ENCODE results near the gene KLHL21. TPM values are rescaled to one million over a fixed set of nuclear protein-coding genes. Genes with fewer than 3 reads are reported as not detected.

Gene KLHL21
- total RNA-seq, 2 donors from 2014 or later = 26.1 to 33.8 TPM

DNA sequence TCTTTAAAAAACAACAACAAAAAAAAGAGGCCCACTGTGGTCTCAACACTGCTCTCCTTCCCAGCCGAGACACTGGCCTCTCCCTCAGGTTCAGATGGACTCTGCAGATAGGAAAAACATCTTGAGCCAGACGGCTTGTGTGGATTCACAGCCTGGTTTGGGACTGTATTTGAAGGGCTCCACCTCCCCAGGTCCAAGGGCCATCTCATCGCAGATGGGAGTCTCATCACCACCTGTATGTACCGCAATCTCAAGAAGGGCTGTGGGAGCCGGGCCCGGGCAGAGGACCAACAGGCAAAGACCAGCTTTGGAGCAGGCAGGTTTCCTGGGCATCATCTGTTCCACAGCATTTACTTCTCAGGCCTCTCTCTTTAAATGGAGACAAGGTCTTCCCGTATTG lies 12.6 kb downstream of the KLHL21 start:
- no peak overlapping the region for H3K4me3 Mint-ChIP-seq
- H3K36me3 Mint-ChIP-seq (ENCODE audit: low read depth) = no peaks in the 10 kb centered on the region
- H3K4me1 Mint-ChIP-seq = peaks cover 16% of the 10 kb centered on the region
- DNase-seq (no peak), ATAC-seq (no peak)
- H3K27ac Mint-ChIP-seq = peak overlapping the region; percentile 21
- no peaks in the 10 kb centered on the region for H3K27me3 Mint-ChIP-seq
- no peaks in the 10 kb centered on the region for H3K9me3 ChIP-seq (ENCODE audit: control insufficient read depth, low read length, poor library complexity, severe bottlenecking)

- no peak overlapping the region for H3K4me3 Mint-ChIP-seq
- no peak overlapping the region for H3K27ac Mint-ChIP-seq
- H3K4me1 Mint-ChIP-seq = peaks cover 23% of the 10 kb centered on the region
- no peaks in the 10 kb centered on the region for H3K27me3 Mint-ChIP-seq
- no peaks in the 10 kb centered on the region for H3K9me3 ChIP-seq (ENCODE audit: control insufficient read depth, low read length, poor library complexity, severe bottlenecking)
- H3K36me3 Mint-ChIP-seq (ENCODE audit: low read depth) = no peaks in the 10 kb centered on the region
- DNase-seq = no peak
- no peak for ATAC-seq
Observed at GRCh38 chr1:6588893-6589520, 13.7 kb downstream of the KLHL21 start.

DNA sequence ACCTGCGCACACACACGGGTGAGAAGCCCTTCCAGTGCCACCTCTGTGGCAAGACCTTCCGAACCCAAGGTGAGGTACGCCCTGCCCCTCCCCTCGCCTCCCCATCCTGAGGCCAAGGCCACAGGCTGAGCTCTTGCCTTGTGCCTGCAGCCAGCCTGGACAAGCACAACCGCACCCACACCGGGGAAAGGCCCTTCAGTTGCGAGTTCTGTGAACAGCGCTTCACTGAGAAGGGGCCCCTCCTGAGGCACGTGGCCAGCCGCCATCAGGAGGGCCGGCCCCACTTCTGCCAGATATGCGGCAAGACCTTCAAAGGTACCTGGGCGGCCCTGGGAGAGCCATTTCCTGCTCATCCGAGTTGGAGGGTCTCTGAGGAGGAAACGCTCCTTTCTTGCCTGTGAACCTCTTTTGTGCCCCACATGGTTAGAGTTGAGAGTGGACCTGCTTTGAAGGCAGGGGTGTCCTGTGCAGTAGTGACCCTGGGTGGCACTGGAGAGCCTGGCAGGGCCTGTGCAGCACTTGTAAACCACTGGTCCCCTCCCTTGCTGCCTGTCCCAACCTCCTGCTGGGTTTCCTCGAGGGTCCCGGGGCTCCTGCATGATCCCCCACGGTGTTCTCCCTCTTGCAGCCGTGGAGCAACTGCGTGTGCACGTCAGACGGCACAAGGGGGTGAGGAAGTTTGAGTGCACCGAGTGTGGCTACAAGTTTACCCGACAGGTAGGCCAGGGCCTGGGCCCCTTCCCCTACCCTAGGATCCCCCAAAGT lies 14.4 kb downstream of the KLHL21 start:
- H3K9me3 ChIP-seq (ENCODE audit: control insufficient read depth, low read length, poor library complexity, severe bottlenecking) = no peaks in the 10 kb centered on the region
- H3K27me3 Mint-ChIP-seq = no peaks in the 10 kb centered on the region
- DNase-seq (no peak), ATAC-seq (no peak)
- peak overlapping the region; percentile 27 for H3K27ac Mint-ChIP-seq
- no peaks in the 10 kb centered on the region for H3K36me3 Mint-ChIP-seq (ENCODE audit: low read depth)
- H3K4me1 Mint-ChIP-seq = peaks cover 23% of the 10 kb centered on the region
- no peak overlapping the region for H3K4me3 Mint-ChIP-seq

- DNase-seq (no peak), ATAC-seq (no peak)
- H3K27ac Mint-ChIP-seq = peak overlapping the region; percentile 27
- peaks cover 23% of the 10 kb centered on the region for H3K4me1 Mint-ChIP-seq
- H3K36me3 Mint-ChIP-seq (ENCODE audit: low read depth) = no peaks in the 10 kb centered on the region
- H3K4me3 Mint-ChIP-seq = no peak overlapping the region
- H3K9me3 ChIP-seq (ENCODE audit: control insufficient read depth, low read length, poor library complexity, severe bottlenecking) = no peaks in the 10 kb centered on the region
- no peaks in the 10 kb centered on the region for H3K27me3 Mint-ChIP-seq
Observed at GRCh38 chr1:6587261-6588005, 15.2 kb downstream of the KLHL21 start.

DNA sequence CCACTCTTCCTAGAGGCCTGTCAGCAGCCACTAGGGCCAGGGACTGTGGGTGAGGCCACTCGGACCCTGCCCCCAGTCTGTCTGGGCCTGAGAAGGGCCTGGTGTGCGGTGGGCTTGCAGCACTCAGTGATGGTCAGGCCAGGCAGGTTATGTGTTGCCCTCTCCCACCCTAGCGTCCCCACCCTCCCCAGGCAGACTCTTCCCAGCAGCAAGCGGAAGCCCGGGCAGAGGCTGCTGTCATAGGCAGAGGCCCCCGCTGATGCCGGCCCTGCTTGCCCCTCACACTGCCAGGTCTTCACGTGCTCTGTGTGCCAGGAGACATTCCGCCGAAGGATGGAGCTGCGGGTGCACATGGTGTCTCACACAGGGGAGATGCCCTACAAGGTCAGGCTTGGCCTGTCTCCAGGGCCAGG lies 16.3 kb downstream of the KLHL21 start:
- H3K9me3 ChIP-seq (ENCODE audit: control insufficient read depth, low read length, poor library complexity, severe bottlenecking) = no peaks in the 10 kb centered on the region
- DNase-seq = no peak
- Mint-ChIP-seq H3K4me1 (peaks cover 26% of the 10 kb centered on the region), H3K4me3 (no peak overlapping the region), H3K27ac (no peak overlapping the region), H3K27me3 (no peaks in the 10 kb centered on the region), H3K36me3 (ENCODE audit: low read depth) (no peaks in the 10 kb centered on the region)
- ATAC-seq = no peak

DNA sequence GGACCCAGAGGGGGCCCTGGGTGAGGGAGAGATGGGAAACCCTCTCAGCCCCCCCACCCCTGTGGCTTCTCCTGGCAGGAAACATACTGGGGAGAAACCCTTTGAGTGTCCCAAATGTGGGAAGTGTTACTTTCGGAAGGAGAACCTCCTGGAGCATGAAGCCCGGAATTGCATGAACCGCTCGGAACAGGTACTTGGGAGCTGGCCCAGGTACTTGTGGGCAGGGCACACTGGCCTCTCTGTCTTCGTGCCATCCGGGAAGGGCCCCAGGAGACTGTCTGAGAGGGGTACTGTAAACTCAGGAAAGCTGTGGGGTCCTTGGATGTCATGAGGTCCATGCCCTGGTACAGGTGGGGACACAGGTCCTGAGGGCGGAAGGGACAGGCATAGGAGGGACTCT lies 16.8 kb downstream of the KLHL21 start:
- Mint-ChIP-seq H3K27me3 (no peaks in the 10 kb centered on the region), H3K4me3 (no peak overlapping the region), H3K4me1 (peaks cover 29% of the 10 kb centered on the region), H3K27ac (no peak overlapping the region), H3K36me3 (ENCODE audit: low read depth) (no peaks in the 10 kb centered on the region)
- H3K9me3 ChIP-seq (ENCODE audit: control insufficient read depth, low read length, poor library complexity, severe bottlenecking) = no peaks in the 10 kb centered on the region
- DNase-seq = no peak
- ATAC-seq = no peak

- DNase-seq (no peak), ATAC-seq (no peak)
- H3K9me3 ChIP-seq (ENCODE audit: control insufficient read depth, low read length, poor library complexity, severe bottlenecking) = no peaks in the 10 kb centered on the region
- Mint-ChIP-seq H3K27ac (peak overlapping the region; percentile 68), H3K27me3 (no peaks in the 10 kb centered on the region), H3K4me3 (no peak overlapping the region), H3K36me3 (ENCODE audit: low read depth) (no peaks in the 10 kb centered on the region), H3K4me1 (peaks cover 31% of the 10 kb centered on the region)
Observed at GRCh38 chr1:6585081-6585722, 17.5 kb downstream of the KLHL21 start.

DNA sequence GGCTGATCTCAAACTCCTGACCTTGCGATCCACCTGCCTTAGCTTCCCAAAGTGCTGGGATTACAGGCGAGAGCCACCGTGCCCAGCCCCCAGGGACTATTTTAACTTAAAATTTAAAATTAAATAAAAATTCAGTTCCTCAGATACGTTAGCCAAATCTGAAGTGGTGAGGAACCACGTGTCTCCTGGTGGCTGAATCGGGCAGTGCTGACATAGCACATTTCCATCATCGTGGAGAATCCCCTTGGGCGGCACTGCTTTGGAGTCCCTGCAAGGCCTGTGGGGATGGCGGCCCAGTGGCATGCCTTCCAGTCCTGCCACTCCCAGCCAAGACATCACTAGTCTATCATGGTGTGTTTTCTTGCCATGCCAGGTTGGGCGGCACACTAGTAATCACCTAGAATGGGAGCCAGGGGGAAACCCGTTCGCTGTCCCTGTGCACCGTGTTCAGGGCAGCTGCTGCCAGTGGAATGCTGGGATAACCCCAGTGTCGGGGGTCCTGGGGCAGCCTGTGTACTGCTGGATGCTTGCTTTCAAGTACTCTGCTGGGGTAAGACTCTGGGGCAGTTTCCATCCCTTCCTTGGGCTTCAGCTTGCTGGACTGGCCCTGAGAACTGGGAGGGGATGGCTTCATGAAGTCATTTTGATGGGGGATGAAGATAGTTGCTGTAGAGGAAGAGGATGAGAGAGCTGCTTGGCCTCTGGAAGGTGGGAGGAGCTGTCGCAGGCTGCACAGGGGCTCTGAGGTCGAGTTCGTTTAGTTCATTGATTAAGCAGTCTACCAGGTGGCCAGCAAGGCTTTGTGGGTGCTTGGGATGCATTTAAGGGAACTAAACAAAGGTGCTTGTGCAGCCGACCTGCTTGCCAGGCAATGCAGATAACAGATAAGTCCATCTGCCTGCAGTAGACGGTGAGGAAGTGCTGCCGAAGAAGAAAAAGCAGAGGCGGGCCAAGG lies 18.3 kb downstream of the KLHL21 start:
- Mint-ChIP-seq H3K27me3 (no peaks in the 10 kb centered on the region), H3K4me1 (peaks cover 35% of the 10 kb centered on the region), H3K27ac (peak overlapping the region; percentile 68), H3K4me3 (no peak overlapping the region), H3K36me3 (ENCODE audit: low read depth) (no peaks in the 10 kb centered on the region)
- no peaks in the 10 kb centered on the region for H3K9me3 ChIP-seq (ENCODE audit: control insufficient read depth, low read length, poor library complexity, severe bottlenecking)
- no peak for DNase-seq
- no peak for ATAC-seq

- Mint-ChIP-seq H3K4me1 (peaks cover 37% of the 10 kb centered on the region), H3K27me3 (no peaks in the 10 kb centered on the region), H3K27ac (no peak overlapping the region), H3K36me3 (ENCODE audit: low read depth) (no peaks in the 10 kb centered on the region), H3K4me3 (peak overlapping the region; percentile 55)
- H3K9me3 ChIP-seq (ENCODE audit: control insufficient read depth, low read length, poor library complexity, severe bottlenecking) = no peaks in the 10 kb centered on the region
- DNase-seq (no peak), ATAC-seq (no peak)
Observed at GRCh38 chr1:6582370-6582769, 20.3 kb downstream of the KLHL21 start.

GRCh38 chr1:6581561-6582305 lies 20.9 kb downstream of the KLHL21 start:
- DNase-seq = no peak
- Mint-ChIP-seq H3K4me3 (peak overlapping the region; percentile 96), H3K27me3 (no peaks in the 10 kb centered on the region), H3K27ac (peak overlapping the region; percentile 95), H3K4me1 (peaks cover 37% of the 10 kb centered on the region), H3K36me3 (ENCODE audit: low read depth) (no peaks in the 10 kb centered on the region)
- no peak for ATAC-seq
- no peaks in the 10 kb centered on the region for H3K9me3 ChIP-seq (ENCODE audit: control insufficient read depth, low read length, poor library complexity, severe bottlenecking)

DNA sequence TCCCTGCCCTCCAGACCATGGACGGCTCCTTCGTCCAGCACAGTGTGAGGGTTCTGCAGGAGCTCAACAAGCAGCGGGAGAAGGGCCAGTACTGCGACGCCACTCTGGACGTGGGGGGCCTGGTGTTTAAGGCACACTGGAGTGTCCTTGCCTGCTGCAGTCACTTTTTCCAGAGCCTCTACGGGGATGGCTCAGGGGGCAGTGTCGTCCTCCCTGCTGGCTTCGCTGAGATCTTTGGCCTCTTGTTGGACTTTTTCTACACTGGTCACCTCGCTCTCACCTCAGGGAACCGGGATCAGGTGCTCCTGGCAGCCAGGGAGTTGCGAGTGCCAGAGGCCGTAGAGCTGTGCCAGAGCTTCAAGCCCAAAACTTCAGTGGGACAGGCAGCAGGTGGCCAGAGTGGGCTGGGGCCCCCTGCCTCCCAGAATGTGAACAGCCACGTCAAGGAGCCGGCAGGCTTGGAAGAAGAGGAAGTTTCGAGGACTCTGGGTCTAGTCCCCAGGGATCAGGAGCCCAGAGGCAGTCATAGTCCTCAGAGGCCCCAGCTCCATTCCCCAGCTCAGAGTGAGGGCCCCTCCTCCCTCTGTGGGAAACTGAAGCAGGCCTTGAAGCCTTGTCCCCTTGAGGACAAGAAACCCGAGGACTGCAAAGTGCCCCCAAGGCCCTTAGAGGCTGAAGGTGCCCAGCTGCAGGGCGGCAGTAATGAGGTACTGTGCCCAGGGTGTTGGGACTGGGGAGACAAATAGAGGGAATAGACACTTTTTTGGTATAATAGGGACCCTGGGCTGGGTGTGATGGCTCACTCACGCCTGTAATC lies 21.9 kb downstream of the KLHL21 start:
- H3K4me1 Mint-ChIP-seq = peaks cover 37% of the 10 kb centered on the region
- no peaks in the 10 kb centered on the region for H3K9me3 ChIP-seq (ENCODE audit: control insufficient read depth, low read length, poor library complexity, severe bottlenecking)
- peak overlapping the region; percentile 96 for H3K4me3 Mint-ChIP-seq
- H3K36me3 Mint-ChIP-seq (ENCODE audit: low read depth) = no peaks in the 10 kb centered on the region
- H3K27me3 Mint-ChIP-seq = no peaks in the 10 kb centered on the region
- ATAC-seq (no peak), DNase-seq (no peak)
- peak overlapping the region; percentile 95 for H3K27ac Mint-ChIP-seq
